Measurements from ENCODE around the gene RSPH9.
A peak's percentile ranks its signal among the peaks of the same experiment; 100 is the strongest.

The RSPH9 gene

GRCh38 chr6:43608310-43608763, 36.5 kb upstream of the RSPH9 start:
- DNase-seq, result peak; percentile 78 to 92
- Histone ChIP-seq H2BK5ac (ENCODE audit: low read depth, low read length, poor library complexity) (no peak overlapping the region), H3K9me3 (ENCODE audit: insufficient read depth, low read depth, low read length) (no peaks in the 10 kb centered on the region), H4K12ac (ENCODE audit: low read depth, low read length) (no peak overlapping the region), H2AFZ (ENCODE audit: insufficient read depth, low read length, poor library complexity) (no peak overlapping the region), H4K8ac (ENCODE audit: low read depth, low read length) (no peak overlapping the region), H3K79me1 (ENCODE audit: low read length) (no peaks in the 10 kb centered on the region), H3K27me3 (ENCODE audit: insufficient read depth, low read length) (no peaks in the 10 kb centered on the region), H3K23ac (ENCODE audit: low read length) (no peak overlapping the region), H3K36me3 (ENCODE audit: control insufficient read depth in 1 of 2, insufficient read depth in 2 of 2, low read length in 2 of 2) (peaks cover 16 to 22% of the 10 kb centered on the region in 2 experiments), H2BK12ac (ENCODE audit: low read length) (no peak overlapping the region), H3K18ac (ENCODE audit: low read length) (no peak overlapping the region), H3K27ac (ENCODE audit: low read depth, low read length) (no peak overlapping the region), H3K4me2 (ENCODE audit: low read length) (no peak overlapping the region), H2BK120ac (ENCODE audit: insufficient read depth, low read length, poor library complexity) (no peak overlapping the region), H3K4me3 (ENCODE audit: low read depth, low read length) (no peak overlapping the region), H2AK5ac (ENCODE audit: low read length) (no peak overlapping the region), H4K91ac (ENCODE audit: low read depth, low read length) (no peak overlapping the region), H3K79me2 (ENCODE audit: control insufficient read depth, insufficient read depth, low read length, poor library complexity) (no peaks in the 10 kb centered on the region), H3K4me1 (ENCODE audit: control insufficient read depth in 1 of 2, insufficient read depth in 2 of 2, low read length in 2 of 2) (peaks cover 2% of the 10 kb centered on the region in 2 experiments), H3K4ac (ENCODE audit: low read depth, low read length) (no peak overlapping the region), H3K14ac (ENCODE audit: low read length) (no peak overlapping the region), H3K9ac (ENCODE audit: low read length) (no peak overlapping the region)
- WGBS (ENCODE audit: extremely low coverage, insufficient coverage, insufficient read length), result no CpG with 5 or more reads among the region's 5 CpGs

DNA sequence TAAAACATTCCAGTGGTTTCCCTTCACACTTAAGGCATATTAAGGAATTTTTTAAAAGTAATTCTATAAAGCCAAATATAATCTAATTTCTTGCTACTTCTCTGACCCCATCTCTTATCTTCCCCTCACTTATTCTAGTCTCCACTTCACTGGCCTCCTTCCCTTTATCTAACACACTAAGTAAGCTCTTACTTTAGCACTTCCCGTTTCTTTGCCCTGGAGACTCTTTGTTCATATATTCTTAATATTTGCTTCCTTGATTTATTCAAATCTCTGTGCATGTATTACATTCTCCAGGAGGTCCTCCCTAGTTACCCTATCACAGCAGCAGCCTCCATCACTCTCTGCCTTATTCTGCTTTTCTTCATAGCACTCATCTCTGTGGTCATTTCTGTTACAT, 36.0 kb upstream of the RSPH9 start:
- Histone ChIP-seq H2BK5ac (ENCODE audit: low read depth, low read length, poor library complexity) (no peak overlapping the region), H3K79me2 (ENCODE audit: control insufficient read depth, insufficient read depth, low read length, poor library complexity) (no peaks in the 10 kb centered on the region), H2AK5ac (ENCODE audit: low read length) (no peak overlapping the region), H3K79me1 (ENCODE audit: low read length) (no peaks in the 10 kb centered on the region), H3K4me2 (ENCODE audit: low read length) (no peak overlapping the region), H3K27ac (ENCODE audit: low read depth, low read length) (no peak overlapping the region), H2BK12ac (ENCODE audit: low read length) (no peak overlapping the region), H3K9me3 (ENCODE audit: insufficient read depth, low read depth, low read length) (no peaks in the 10 kb centered on the region), H3K14ac (ENCODE audit: low read length) (no peak overlapping the region), H3K36me3 (ENCODE audit: control insufficient read depth in 1 of 2, insufficient read depth in 2 of 2, low read length in 2 of 2) (peaks cover 18 to 21% of the 10 kb centered on the region in 2 experiments), H4K8ac (ENCODE audit: low read depth, low read length) (no peak overlapping the region), H2AFZ (ENCODE audit: insufficient read depth, low read length, poor library complexity) (no peak overlapping the region), H3K4me1 (ENCODE audit: control insufficient read depth in 1 of 2, insufficient read depth in 2 of 2, low read length in 2 of 2) (peaks cover 2 to 3% of the 10 kb centered on the region in 2 experiments), H4K91ac (ENCODE audit: low read depth, low read length) (no peak overlapping the region), H3K4me3 (ENCODE audit: low read depth, low read length) (no peak overlapping the region), H2BK120ac (ENCODE audit: insufficient read depth, low read length, poor library complexity) (no peak overlapping the region), H3K18ac (ENCODE audit: low read length) (no peak overlapping the region), H3K23ac (ENCODE audit: low read length) (no peak overlapping the region), H4K12ac (ENCODE audit: low read depth, low read length) (no peak overlapping the region), H3K27me3 (ENCODE audit: insufficient read depth, low read length) (no peaks in the 10 kb centered on the region), H3K9ac (ENCODE audit: low read length) (no peak overlapping the region), H3K4ac (ENCODE audit: low read depth, low read length) (no peak overlapping the region)
- no CpG with 5 or more reads among the region's 1 CpG for WGBS (ENCODE audit: extremely low coverage, insufficient coverage, insufficient read length)
- no peak for DNase-seq

DNA sequence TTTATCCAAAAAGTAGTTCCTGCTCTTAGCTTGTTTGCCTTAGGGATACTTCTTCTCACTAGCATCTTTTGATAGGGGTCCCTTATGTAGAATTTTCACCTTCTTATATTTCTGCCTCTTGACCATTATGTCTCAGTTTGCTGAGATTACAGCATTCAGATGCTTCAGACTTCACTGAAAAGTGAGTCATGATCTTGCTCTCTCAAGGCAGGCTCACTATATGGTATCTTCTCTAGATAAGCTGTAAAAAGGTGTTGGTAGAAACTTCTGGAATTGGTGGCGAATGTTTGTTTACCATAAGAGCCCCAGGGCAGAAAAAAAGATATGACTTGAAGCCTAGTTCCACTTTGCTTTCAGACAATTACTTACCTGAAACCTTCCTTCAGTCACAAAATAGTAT, 35.4 kb upstream of the RSPH9 start:
- no peaks in the 10 kb centered on the region for H3K9me3 ChIP-seq (ENCODE audit: insufficient read depth, low read depth, low read length)
- peaks cover 24 to 26% of the 10 kb centered on the region in 2 experiments for H3K36me3 ChIP-seq (ENCODE audit: control insufficient read depth in 1 of 2, insufficient read depth in 2 of 2, low read length in 2 of 2)
- no peak overlapping the region for H2AK5ac ChIP-seq (ENCODE audit: low read length)
- whole genome bisulfite sequencing (ENCODE audit: extremely low coverage, insufficient coverage, insufficient read length), result no CpG with 5 or more reads among the region's 1 CpG
- no peak overlapping the region for H3K18ac ChIP-seq (ENCODE audit: low read length)
- H3K27me3 ChIP-seq (ENCODE audit: insufficient read depth, low read length), result no peaks in the 10 kb centered on the region
- peaks cover 3 to 5% of the 10 kb centered on the region in 2 experiments for H3K4me1 ChIP-seq (ENCODE audit: control insufficient read depth in 1 of 2, insufficient read depth in 2 of 2, low read length in 2 of 2)
- H3K79me1 ChIP-seq (ENCODE audit: low read length), result no peaks in the 10 kb centered on the region
- no peak overlapping the region for H4K91ac ChIP-seq (ENCODE audit: low read depth, low read length)
- no peaks in the 10 kb centered on the region for H3K79me2 ChIP-seq (ENCODE audit: control insufficient read depth, insufficient read depth, low read length, poor library complexity)
- H2AFZ ChIP-seq (ENCODE audit: insufficient read depth, low read length, poor library complexity), result no peak overlapping the region
- H4K12ac ChIP-seq (ENCODE audit: low read depth, low read length), result no peak overlapping the region
- no peak overlapping the region for H3K14ac ChIP-seq (ENCODE audit: low read length)
- no peak overlapping the region for H3K27ac ChIP-seq (ENCODE audit: low read depth, low read length)
- H3K9ac ChIP-seq (ENCODE audit: low read length), result no peak overlapping the region
- H3K23ac ChIP-seq (ENCODE audit: low read length), result no peak overlapping the region
- no peak overlapping the region for H3K4me2 ChIP-seq (ENCODE audit: low read length)
- no peak overlapping the region for H3K4me3 ChIP-seq (ENCODE audit: low read depth, low read length)
- no peak overlapping the region for H2BK5ac ChIP-seq (ENCODE audit: low read depth, low read length, poor library complexity)
- H4K8ac ChIP-seq (ENCODE audit: low read depth, low read length), result no peak overlapping the region
- H3K4ac ChIP-seq (ENCODE audit: low read depth, low read length), result no peak overlapping the region
- H2BK120ac ChIP-seq (ENCODE audit: insufficient read depth, low read length, poor library complexity), result no peak overlapping the region
- DNase-seq, result peak; percentile 61 to 87
- H2BK12ac ChIP-seq (ENCODE audit: low read length), result no peak overlapping the region

- Histone ChIP-seq H2BK5ac (ENCODE audit: low read depth, low read length, poor library complexity) (no peak overlapping the region), H3K4me2 (ENCODE audit: low read length) (no peak overlapping the region), H2BK12ac (ENCODE audit: low read length) (no peak overlapping the region), H2AK5ac (ENCODE audit: low read length) (no peak overlapping the region), H3K79me2 (ENCODE audit: control insufficient read depth, insufficient read depth, low read length, poor library complexity) (no peaks in the 10 kb centered on the region), H3K79me1 (ENCODE audit: low read length) (no peaks in the 10 kb centered on the region), H3K27me3 (ENCODE audit: insufficient read depth, low read length) (no peaks in the 10 kb centered on the region), H3K27ac (ENCODE audit: low read depth, low read length) (no peak overlapping the region), H3K4me3 (ENCODE audit: low read depth, low read length) (no peak overlapping the region), H3K4ac (ENCODE audit: low read depth, low read length) (no peak overlapping the region), H3K9me3 (ENCODE audit: insufficient read depth, low read depth, low read length) (no peaks in the 10 kb centered on the region), H3K36me3 (ENCODE audit: control insufficient read depth in 1 of 2, insufficient read depth in 2 of 2, low read length in 2 of 2) (peaks cover 22 to 28% of the 10 kb centered on the region in 2 experiments), H4K8ac (ENCODE audit: low read depth, low read length) (no peak overlapping the region), H4K12ac (ENCODE audit: low read depth, low read length) (no peak overlapping the region), H3K4me1 (ENCODE audit: control insufficient read depth in 1 of 2, insufficient read depth in 2 of 2, low read length in 2 of 2) (peaks cover 3 to 5% of the 10 kb centered on the region in 2 experiments), H3K23ac (ENCODE audit: low read length) (no peak overlapping the region), H2BK120ac (ENCODE audit: insufficient read depth, low read length, poor library complexity) (no peak overlapping the region), H3K14ac (ENCODE audit: low read length) (no peak overlapping the region), H3K18ac (ENCODE audit: low read length) (no peak overlapping the region), H2AFZ (ENCODE audit: insufficient read depth, low read length, poor library complexity) (no peak overlapping the region), H4K91ac (ENCODE audit: low read depth, low read length) (no peak overlapping the region), H3K9ac (ENCODE audit: low read length) (no peak overlapping the region)
- DNase-seq, result peak; percentile 44 to 54
- no CpG with 5 or more reads among the region's 5 CpGs for WGBS (ENCODE audit: extremely low coverage, insufficient coverage, insufficient read length)
These were observed 34.4 kb upstream of the RSPH9 start for GRCh38 chr6:43610431-43610830.

All from trophoblast cell (in vitro differentiated cells and primary cell).